ENCODE data around the gene ZC3H6.

GRCh38 chr2:112253261-112253815, 22.1 kb upstream of the ZC3H6 start:
- TF ChIP-seq POLR2A (IDR thresholded peaks at IDR 0.05), result no peak
- no peak for TF ChIP-seq CTCF (IDR thresholded peaks at IDR 0.05)
